Measurements from ENCODE around the gene OSBP. TPM values are rescaled to one million over a fixed set of nuclear protein-coding genes. Genes with fewer than 3 reads are reported as not detected.
"Not testable (repeated sequence)": the region's sequence is repeated elsewhere in the genome, so short reads cannot be mapped to it uniquely, and the experiment has no call there.

The OSBP gene
- 40.9 TPM for total RNA-seq
- long read RNA-seq, full-length matches to known transcripts: 76 of 117 reads
- long read RNA-seq, partial matches to known transcripts: 30 of 117 reads
- long read RNA-seq, other reads (novel, unspliced or antisense): 11 of 117 reads

- ATAC-seq (peak; percentile 92), DNase-seq (peak; percentile 98)
- intact Hi-C loops (cut with micrococcal nuclease): loop anchor here (2.0 kb wide), 1 partner anchor 53 kb away; the partner anchor contains the start of gene PATL1
Observed at GRCh38 chr11:59615637-59616395, at the start of gene OSBP. Gene OSBP, minus strand, starts transcription at chr11:59615774. Its CDS starts 110 bp downstream, at chr11:59615664.

GRCh38 chr11:59660621-59661020, 45.0 kb upstream of the OSBP start:
- DNase-seq: no peak
- intact Hi-C loops (cut with micrococcal nuclease): no loop called here
- ATAC-seq: no peak

- intact Hi-C loops (cut with micrococcal nuclease): no loop called here
- ATAC-seq (no peak), DNase-seq (no peak)
Observed at GRCh38 chr11:59659981-59660380, 44.4 kb upstream of the OSBP start.

- DNase-seq: no peak
- no peak for ATAC-seq
- intact Hi-C loops (cut with micrococcal nuclease): no loop called here
Observed at GRCh38 chr11:59658036-59658435, 42.5 kb upstream of the OSBP start.

- intact Hi-C loops (cut with micrococcal nuclease): loop anchor here (5.0 kb wide), 1 partner anchor 68 kb away; no protein-coding TSS in a partner anchor
- no peak for ATAC-seq
- DNase-seq: no peak
Observed at GRCh38 chr11:59654893-59655292, 39.3 kb upstream of the OSBP start.

GRCh38 chr11:59647245-59647980, 31.8 kb upstream of the OSBP start:
- ATAC-seq (no peak), DNase-seq (no peak)
- intact Hi-C loops (cut with micrococcal nuclease): no loop called here

GRCh38 chr11:59644528-59644927, 29.0 kb upstream of the OSBP start:
- ATAC-seq: no peak
- no peak for DNase-seq
- intact Hi-C loops (cut with micrococcal nuclease): no loop called here

GRCh38 chr11:59643390-59643789, 27.8 kb upstream of the OSBP start:
- intact Hi-C loops (cut with micrococcal nuclease): no loop called here
- no peak for DNase-seq
- no peak for ATAC-seq

GRCh38 chr11:59641156-59641555, 25.6 kb upstream of the OSBP start:
- no peak for DNase-seq
- intact Hi-C loops (cut with micrococcal nuclease): no loop called here
- no peak for ATAC-seq

- DNase-seq: no peak
- ATAC-seq: no peak
- intact Hi-C loops (cut with micrococcal nuclease): no loop called here
Observed at GRCh38 chr11:59630493-59630892, 14.9 kb upstream of the OSBP start.

GRCh38 chr11:59629996-59630395, 14.4 kb upstream of the OSBP start:
- intact Hi-C loops (cut with micrococcal nuclease): no loop called here
- no peak for ATAC-seq

GRCh38 chr11:59626969-59627368, 11.4 kb upstream of the OSBP start:
- intact Hi-C loops (cut with micrococcal nuclease); ATAC-seq; DNase-seq: not testable (repeated sequence)

More at GRCh38 chr11:59629996-59630395, 14.4 kb upstream of the OSBP start:
- DNase-seq: no peak

GRCh38 chr11:59625703-59626102, 10.1 kb upstream of the OSBP start:
- intact Hi-C loops (cut with micrococcal nuclease): no loop called here
- DNase-seq (no peak), ATAC-seq (no peak)

- ATAC-seq (no peak), DNase-seq (no peak)
- intact Hi-C loops (cut with micrococcal nuclease): loop anchor here (2.0 kb wide), 1 partner anchor 51 kb away; the partner anchor contains the start of gene PATL1
Observed at GRCh38 chr11:59617876-59618275, 2.3 kb upstream of the OSBP start.

- intact Hi-C loops (cut with micrococcal nuclease): loop anchor here (2.0 kb wide), 1 partner anchor 52 kb away; the partner anchor contains the start of gene PATL1
- DNase-seq: peak; percentile 95
- ATAC-seq: no peak
Observed at GRCh38 chr11:59616396-59616982, 915 bp upstream of the OSBP start.

- ATAC-seq (no peak), DNase-seq (peak; percentile 52)
- intact Hi-C loops (cut with micrococcal nuclease): no loop called here
Observed at GRCh38 chr11:59615120-59615636, 396 bp downstream of the OSBP start.

GRCh38 chr11:59614277-59615119, 1.1 kb downstream of the OSBP start:
- DNase-seq (no peak), ATAC-seq (no peak)
- intact Hi-C loops (cut with micrococcal nuclease): no loop called here

Measured in left ventricle myocardium superior (tissue), 1 donor.